GM21390 (cell line): ENCODE results near the gene DNAJA2.

ENCODE experiments used
- ATAC-seq: cut with Tn5 transposase; IDR thresholded peaks from one replicate; pipeline ENCODE4 v1.9.1; 2021; ENCODE audit not compliant: unreplicated experiment

DNAJA2 gene

DNA sequence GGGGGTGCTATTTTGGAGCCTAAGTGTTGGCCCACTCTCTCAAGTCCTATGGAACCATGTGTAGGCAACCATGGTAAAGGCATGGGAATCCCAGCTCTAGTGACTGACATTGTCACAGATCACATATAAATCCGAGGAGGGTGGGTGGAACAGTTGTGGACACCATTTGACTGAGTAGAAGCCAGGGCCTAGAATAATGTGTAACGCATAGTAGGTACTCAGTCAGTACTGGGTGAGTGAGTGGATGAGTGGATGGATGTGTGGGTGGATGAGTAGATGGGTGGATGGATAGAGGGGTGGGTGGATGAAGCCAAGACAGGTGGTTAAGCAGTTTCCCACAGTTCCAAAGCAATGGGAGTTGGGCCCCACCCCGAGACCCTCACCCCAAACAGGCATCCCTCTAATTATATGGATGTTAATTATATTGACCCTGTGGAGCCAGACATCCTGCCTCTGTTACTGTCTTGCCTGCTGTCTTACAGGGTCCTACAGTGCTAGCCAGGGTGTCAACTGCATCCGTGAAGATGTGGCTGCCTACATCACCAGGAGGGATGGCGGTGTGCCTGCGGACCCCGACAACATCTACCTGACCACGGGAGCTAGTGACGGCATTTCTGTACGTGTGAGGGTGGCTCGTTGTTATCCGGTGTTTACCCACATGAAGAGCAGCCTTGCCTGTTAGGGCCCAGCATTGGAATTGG is 67.0 kb downstream of the DNAJA2 start:
- no peak for ATAC-seq
